GM19023 (cell line): Measurements from ENCODE around the gene DERL3.

Experiments
- ATAC-seq: cut with Tn5 transposase; IDR thresholded peaks from one replicate; pipeline ENCODE4 v1.9.1; 2021; ENCODE audit warnings: mild to moderate bottlenecking, moderate library complexity; ENCODE audit not compliant: unreplicated experiment

The DERL3 gene

DNA sequence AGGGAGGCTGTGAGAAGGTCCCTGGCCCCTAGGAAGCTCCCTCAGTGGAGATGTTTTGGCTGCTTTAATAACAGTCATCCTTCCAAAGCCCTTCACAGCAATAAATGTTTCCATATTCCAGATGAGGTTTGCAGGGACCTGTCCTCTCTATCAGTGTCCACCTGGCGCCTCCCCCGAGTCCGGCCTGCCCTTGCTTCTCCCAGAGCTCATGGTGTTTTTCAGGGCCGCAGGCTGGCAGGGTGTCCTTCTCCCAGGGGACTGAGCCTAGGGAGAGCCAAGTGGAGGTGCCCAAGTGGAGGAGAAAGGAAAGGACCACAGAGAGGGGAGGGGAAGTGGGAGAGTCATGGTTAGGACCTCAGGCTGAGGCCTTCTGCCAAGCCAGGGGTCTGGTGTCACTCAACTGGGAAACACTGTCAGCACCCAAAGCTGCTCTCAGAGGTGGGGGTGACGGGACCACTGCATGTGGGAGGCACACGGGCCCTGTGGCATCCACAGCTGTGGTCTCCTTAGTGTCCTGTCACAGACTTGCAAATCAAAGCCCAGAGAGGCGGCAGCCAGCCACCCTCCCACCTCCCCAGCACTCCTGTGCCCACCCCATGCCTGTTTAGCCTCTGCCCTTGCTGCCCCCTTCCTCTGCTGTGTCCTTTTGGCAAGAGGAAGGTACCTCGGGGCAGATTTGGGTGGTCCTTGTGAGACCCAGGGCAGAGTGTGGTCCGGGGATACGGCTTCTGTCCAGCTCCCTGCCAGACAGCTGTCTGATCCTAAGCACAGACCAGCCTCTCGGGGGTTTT, 6.4 kb downstream of the DERL3 start:
- no peak for ATAC-seq

DNA sequence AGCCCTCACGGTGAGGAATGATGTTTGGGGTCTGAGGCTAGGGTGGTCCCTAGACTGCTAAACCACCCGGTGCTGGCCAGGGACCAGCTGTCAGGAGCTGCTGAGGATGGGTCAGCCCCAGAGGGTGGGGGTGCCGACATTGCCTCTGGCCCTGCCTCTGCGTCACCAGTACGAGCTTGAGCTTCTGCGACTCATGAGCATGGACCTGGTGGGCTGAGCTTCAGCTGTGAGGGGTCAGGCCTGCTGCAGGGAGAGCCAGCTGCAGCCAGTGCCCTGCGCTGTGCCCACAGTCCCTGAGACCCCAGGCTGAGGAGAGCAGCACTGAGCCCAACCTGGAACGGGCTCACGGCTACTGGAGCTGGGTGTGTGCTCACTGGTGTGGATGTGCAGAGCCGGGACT, 7.0 kb downstream of the DERL3 start:
- no peak for ATAC-seq

DNA sequence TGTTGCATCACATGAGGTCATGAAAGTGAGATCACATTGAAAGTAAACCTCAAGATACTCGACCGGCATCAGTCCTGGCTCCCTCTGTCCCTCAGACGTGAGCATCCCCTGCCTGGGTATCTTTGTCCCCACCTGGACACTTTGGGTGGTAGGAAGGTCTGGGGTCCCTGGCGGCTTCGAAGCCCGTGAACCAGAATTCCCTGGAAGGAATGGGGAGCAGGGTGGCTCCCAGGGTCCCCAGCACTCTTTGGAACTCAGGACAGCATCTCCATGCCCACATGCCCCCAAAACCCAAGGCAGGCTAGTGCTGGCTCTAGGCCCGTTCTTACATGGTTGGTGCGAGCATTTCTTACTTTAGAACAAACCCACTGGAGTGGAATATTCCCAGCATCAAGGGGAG, 7.5 kb downstream of the DERL3 start:
- ATAC-seq = no peak

DNA sequence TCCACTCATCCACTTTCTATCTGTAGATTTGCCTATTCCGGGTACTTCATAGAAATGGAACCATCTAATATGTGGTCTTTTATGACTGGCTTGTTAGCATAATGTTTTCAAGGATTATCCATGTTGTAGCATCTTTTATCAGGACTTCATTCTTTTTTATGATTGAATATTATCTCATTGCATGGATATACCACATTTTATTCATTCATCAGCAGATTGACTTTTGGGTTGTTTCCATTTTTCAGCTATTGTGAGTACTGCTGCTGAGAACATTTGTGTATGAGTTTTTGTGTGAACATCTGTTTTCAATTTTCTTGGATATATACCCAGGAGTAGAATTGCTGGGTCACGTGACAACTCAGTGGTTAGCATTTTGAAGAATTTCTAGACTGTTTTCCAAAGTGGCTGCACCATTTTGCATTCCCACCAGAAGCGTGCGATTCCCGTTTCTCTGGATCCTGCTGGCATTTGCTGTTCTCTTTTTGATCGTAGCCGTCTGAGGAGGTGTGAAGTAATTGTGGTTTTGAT, 8.9 kb downstream of the DERL3 start:
- no peak for ATAC-seq

DNA sequence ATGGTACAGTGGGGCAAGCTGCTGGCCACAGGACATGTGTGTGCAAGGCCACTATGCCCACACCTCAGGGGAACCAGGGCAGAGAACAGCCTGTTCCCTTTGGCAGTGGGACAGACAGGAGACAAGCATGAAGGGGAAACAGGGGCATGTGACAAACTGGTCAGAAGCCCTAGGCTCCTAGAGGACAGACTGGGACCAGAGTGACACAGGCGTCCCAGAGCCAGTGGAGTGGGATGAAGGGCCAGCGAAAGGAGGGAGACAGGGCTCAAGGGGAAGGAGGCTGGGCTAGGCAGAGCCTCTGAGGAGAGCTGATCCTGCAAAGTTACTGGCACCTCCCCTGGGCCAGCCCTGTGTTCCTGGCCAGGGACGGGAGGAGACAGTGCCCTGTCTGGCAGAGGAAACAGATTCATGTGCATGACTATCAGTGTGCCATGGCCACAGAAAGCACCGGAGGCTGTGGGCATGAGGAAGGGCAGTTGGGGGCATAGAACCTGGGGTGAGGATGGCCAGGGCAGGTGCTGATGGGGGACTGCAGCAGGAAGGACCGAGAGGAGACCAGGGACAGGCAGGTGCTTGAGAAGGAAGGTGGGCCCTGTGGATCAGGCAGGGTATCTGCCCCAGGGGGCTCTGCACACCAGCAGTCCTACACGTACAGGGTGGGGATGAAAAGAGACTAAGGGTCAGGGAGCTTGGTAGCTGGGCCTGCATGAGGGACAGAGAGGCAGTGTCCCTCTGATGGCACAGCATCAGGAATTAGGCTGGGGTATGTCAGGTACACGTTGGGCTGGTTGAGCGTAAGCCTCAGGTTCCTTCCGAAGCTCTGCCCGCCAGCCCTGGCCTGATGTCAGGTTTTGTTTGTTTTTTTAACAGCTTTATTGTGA, 9.8 kb downstream of the DERL3 start:
- no peak for ATAC-seq

- no peak for ATAC-seq
Observed at GRCh38 chr22:23827351-23827995, 11.3 kb downstream of the DERL3 start.

DNA sequence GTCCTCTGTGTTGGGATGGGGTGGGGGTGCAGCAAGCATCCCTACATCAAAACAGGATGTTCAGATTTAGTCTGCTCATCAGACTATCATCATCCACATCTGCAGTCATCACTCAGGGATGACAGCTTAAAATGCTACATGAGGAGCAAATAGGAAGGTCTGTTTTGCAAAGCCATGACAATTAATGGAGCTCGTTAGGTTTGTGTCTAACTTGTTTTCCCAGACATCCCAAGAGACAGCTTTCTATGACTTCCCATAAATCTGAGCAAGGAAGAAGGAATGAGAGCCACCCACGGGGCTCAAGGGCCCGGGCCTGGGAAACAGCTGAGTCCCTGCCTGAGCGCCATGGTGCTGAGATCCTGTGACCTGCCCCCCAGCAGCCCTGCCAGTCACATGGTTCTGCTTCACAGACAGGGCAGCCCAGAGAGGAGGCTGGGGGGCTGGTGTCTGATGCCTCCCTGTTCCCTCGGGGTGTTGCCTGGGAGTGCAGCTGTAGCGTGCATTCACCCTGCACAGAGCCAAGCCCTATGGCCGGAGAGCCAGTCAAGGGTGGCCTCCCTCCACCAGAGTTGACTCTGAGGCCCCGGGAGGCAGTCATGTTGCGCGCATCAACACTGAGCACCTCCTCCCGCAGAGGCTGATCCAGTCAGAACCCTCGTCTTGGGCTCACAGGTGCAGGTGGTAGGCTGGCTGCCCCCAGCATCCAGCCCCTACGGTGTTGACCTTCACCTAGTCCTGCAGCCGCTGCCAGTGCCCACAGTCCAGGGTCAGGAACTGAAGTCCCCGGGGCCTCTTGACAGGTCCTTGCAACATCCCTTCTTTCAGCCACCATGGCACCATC, 12.1 kb downstream of the DERL3 start:
- ATAC-seq = no peak

DNA sequence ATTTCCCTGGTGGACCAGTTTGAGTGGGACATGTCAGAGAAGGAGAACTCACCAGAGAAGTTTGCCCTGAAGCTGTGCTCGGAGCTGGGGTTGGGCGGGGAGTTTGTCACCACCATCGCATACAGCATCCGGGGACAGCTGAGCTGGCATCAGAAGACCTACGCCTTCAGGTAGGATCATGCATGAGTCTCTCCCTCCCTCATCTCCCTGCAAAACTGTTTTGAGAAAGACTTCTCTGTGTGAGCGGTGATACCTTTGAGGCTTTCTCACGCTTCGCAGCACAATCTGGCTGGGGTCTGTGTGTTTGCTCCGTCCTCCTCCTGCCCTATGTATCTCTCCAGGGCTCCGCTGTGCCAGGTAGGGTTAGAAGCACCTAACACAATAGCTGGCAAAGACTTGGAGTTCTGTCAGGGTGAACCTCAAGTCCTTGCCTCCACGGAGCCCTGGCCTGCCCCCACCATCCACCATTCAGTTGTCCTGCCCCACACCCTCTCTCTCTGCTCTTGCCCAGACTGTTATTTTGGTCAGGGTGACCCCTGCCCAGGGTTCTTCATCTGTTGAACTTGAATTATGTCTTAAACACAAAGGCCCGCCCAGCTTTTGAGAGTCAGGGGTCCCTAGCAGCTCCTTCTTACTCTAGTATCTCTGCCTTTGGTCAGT, 13.4 kb downstream of the DERL3 start:
- ATAC-seq = no peak

- no peak for ATAC-seq
Observed at GRCh38 chr22:23824476-23825245, 14.1 kb downstream of the DERL3 start.

GRCh38 chr22:23823331-23823791, 15.4 kb downstream of the DERL3 start:
- ATAC-seq = no peak

DNA sequence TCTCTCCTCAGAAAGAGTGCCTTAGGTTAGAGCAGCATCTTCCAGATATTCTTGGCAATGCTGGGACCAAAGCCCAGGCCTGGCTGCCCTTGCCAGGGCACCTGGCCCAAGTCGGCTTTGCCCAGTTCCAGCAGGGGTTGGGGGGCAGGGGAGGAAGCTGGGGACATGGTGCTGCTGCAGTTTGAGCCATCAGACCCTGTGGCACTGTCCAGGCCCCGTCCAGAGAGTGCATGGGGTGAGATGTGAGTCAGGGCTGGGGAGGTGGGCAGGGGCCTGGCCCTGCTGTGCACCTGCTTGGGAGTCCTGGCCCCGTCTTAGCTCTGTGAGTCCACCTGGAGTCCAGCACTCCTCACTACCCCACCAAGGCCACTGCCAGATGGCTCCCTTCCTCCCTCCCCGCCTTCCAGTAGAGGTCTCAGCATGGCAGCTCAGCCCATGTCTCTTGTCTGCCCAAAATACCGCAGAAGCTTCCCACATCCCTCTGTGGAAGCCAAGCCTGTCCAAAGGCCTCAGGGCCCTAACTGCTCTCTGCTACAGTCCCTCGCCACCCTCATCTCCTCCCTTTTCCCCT, 16.6 kb downstream of the DERL3 start:
- no peak for ATAC-seq

DNA sequence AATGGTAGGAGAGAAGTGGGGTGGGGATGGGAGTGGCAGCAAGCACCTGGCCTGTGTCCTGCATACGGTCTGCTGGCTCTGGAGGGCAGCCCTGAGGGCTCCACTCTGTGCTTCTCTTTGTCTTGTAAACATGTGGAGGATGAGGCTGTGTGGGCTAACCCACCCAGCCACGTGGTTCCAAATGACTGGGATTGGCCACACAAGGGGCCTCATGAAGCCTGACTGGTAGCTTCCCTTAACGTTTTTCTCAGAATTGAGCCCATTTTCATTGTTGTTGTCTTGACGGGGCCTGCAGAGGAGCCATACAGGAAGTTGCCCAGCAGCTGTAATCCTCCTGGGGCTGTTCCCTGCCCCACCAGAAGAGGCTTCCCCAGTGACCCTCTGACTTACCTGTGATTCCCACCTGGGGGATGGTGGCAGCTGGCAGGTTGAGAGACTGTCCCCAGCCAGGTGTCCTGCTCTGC, 18.0 kb downstream of the DERL3 start:
- no peak for ATAC-seq

GRCh38 chr22:23818541-23818940, 20.3 kb downstream of the DERL3 start:
- ATAC-seq = no peak

DNA sequence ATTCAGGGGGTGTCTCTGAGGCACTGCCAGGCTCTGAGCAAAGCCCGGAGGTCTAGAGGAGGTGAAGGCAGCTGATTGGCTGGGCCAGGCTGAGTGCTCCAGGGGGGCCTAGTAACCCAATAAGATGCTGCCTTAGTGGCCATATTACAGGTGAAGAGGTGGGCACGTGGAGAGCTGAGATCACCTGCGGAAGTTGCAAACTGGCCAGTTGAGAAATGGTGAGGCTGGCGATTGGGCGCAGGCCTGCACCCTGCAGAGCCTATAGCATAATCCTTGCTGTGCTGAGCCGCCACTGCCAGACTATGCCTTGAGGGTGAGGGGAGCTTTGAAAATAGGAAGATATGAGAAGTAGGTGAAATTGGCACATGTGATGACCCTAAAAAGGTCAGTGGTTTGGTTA, 21.7 kb downstream of the DERL3 start:
- ATAC-seq = no peak

DNA sequence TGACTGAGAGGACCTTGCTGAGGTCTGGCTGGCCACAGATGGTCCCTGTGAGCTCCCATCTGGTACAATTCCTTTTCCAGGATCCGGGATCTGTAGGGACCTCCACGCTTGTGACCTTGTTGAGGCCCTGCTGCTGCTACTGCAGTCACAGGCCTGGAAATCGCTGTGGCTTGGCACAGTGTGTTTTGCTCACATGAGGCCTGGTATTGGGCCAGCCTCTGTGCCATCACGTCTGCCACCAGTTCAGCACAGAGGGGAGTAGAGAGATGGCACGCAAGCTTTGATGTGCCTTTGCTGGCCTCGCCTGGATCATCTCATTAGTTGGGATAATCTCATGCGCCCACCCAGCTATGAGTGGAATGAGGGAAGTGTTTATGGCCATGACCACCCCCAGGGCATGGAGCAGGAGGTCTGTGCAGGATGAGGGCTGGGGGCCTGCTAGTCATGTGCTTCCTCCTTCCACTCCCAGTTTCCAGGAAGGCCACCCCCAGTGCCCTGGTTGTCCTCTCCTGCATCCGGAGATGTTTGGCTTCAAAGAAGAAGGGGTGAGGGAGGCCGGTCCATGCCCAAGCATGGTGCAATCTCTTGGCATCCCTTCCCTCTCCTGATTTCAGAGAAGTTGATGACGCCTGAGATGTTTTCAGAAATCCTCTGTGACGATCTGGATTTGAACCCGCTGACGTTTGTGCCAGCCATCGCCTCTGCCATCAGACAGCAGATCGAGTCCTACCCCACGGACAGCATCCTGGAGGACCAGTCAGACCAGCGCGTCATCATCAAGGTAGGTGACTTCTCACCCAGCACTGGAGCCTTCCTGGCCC, 22.4 kb downstream of the DERL3 start:
- no peak for ATAC-seq

- no peak for ATAC-seq
Observed at GRCh38 chr22:23815541-23816155, 23.2 kb downstream of the DERL3 start.

- no peak for ATAC-seq
Observed at GRCh38 chr22:23812378-23812777, 26.4 kb downstream of the DERL3 start.
